Measurements from ENCODE around the gene HECTD1.

HECTD1 gene

DNA sequence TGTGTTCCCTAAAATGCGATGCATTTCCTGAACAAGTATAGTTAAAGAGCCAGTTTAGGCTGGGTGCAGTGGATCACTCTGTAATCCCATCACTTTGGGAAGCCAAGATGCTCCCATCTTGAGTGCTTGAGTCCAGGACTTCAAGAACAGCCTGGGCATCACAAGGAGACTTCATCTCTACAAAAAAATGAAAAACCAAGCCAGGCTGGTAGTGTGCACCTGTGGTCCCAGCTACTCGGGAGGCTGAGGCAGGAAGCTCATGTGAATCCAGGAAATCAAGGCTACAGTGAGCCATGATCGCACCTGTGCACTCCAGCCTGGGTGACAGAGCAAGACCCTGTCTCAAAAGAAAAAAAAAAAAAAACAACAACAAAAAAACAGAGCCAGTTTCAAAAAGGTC lies 26.3 kb downstream of the HECTD1 start:
- no peaks in the 10 kb centered on the region for H3K27me3 ChIP-seq (ENCODE audit: insufficient read depth, low read depth, severe bottlenecking)
- no peak overlapping the region for H3K4me3 ChIP-seq (ENCODE audit: low read depth, low read length)
- H3K27ac ChIP-seq: no peak overlapping the region
- no peaks in the 10 kb centered on the region for H3K9me3 ChIP-seq (ENCODE audit: severe bottlenecking)
- peaks cover 17% of the 10 kb centered on the region for H3K36me3 ChIP-seq
- no peak for DNase-seq
- TF ChIP-seq, protein P1, sequence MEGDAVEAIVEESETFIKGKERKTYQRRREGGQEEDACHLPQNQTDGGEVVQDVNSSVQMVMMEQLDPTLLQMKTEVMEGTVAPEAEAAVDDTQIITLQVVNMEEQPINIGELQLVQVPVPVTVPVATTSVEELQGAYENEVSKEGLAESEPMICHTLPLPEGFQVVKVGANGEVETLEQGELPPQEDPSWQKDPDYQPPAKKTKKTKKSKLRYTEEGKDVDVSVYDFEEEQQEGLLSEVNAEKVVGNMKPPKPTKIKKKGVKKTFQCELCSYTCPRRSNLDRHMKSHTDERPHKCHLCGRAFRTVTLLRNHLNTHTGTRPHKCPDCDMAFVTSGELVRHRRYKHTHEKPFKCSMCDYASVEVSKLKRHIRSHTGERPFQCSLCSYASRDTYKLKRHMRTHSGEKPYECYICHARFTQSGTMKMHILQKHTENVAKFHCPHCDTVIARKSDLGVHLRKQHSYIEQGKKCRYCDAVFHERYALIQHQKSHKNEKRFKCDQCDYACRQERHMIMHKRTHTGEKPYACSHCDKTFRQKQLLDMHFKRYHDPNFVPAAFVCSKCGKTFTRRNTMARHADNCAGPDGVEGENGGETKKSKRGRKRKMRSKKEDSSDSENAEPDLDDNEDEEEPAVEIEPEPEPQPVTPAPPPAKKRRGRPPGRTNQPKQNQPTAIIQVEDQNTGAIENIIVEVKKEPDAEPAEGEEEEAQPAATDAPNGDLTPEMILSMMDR (IDR thresholded peaks at IDR 0.05; ENCODE audit: low read depth, low read length): no peak

- no peak for DNase-seq
- TF ChIP-seq, protein P1 (IDR thresholded peaks at IDR 0.05; ENCODE audit: low read depth, low read length): no peak
- Histone ChIP-seq H3K27me3 (ENCODE audit: insufficient read depth, low read depth, severe bottlenecking) (no peaks in the 10 kb centered on the region), H3K36me3 (peaks cover 22% of the 10 kb centered on the region), H3K4me3 (ENCODE audit: low read depth, low read length) (no peak overlapping the region), H3K27ac (no peak overlapping the region), H3K9me3 (ENCODE audit: severe bottlenecking) (no peaks in the 10 kb centered on the region)
Observed at GRCh38 chr14:31180299-31181051, 27.1 kb downstream of the HECTD1 start.

DNA sequence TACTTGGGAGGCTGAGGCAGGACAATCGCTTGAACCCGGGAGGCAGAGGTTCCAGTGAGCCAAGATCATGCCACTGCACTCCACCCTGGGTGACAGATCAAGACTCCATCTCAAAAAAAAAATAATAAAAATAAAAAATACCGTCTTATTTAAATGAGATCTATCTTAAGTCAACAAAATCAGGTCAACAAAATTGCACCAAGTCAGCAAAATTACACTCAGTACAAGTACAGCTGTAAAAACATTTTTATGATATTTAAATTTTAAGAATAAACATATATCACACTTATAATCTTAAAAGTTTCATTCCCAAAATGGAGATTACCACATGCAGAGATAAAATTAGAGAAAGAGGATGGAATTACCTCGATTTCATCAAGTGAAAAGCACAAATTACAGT lies 33.2 kb downstream of the HECTD1 start:
- no peak for DNase-seq
- no peaks in the 10 kb centered on the region for H3K27me3 ChIP-seq (ENCODE audit: insufficient read depth, low read depth, severe bottlenecking)
- peaks cover 73% of the 10 kb centered on the region for H3K36me3 ChIP-seq
- H3K27ac ChIP-seq: no peak overlapping the region
- no peaks in the 10 kb centered on the region for H3K9me3 ChIP-seq (ENCODE audit: severe bottlenecking)
- no peak overlapping the region for H3K4me3 ChIP-seq (ENCODE audit: low read depth, low read length)
- TF ChIP-seq, protein P1 (IDR thresholded peaks at IDR 0.05; ENCODE audit: low read depth, low read length): no peak

- Histone ChIP-seq H3K36me3 (peaks cover 82% of the 10 kb centered on the region), H3K27me3 (ENCODE audit: insufficient read depth, low read depth, severe bottlenecking) (no peaks in the 10 kb centered on the region), H3K9me3 (ENCODE audit: severe bottlenecking) (no peaks in the 10 kb centered on the region), H3K4me3 (ENCODE audit: low read depth, low read length) (no peak overlapping the region), H3K27ac (no peak overlapping the region)
- DNase-seq: no peak
- TF ChIP-seq, protein P1 (IDR thresholded peaks at IDR 0.05; ENCODE audit: low read depth, low read length): no peak
Observed at GRCh38 chr14:31173120-31173837, 34.3 kb downstream of the HECTD1 start.

DNA sequence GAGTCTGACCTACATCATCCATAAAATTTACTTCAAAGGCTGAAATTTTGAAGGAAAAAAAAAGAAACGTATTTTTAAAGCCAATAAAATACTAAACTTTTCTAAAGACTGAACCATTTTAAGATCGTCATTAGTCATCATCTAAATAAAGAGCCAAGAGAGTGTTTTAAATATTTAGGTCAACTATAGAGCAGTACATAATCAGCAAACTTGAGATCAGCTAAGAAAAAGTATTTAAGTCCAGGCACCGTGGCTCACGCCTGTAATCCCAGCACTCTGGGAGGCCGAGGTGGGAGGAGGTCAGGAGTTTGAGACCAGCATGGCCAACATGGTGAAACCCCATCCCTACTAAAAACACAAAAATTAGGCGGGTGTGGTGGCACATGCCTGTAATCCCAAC lies 35.5 kb downstream of the HECTD1 start:
- no peaks in the 10 kb centered on the region for H3K9me3 ChIP-seq (ENCODE audit: severe bottlenecking)
- H3K27me3 ChIP-seq (ENCODE audit: insufficient read depth, low read depth, severe bottlenecking): no peaks in the 10 kb centered on the region
- H3K4me3 ChIP-seq (ENCODE audit: low read depth, low read length): no peak overlapping the region
- TF ChIP-seq, protein P1 (IDR thresholded peaks at IDR 0.05; ENCODE audit: low read depth, low read length): no peak
- H3K36me3 ChIP-seq: peaks cover 86% of the 10 kb centered on the region
- no peak for DNase-seq
- no peak overlapping the region for H3K27ac ChIP-seq

Data from WERI-Rb-1 (cell line).